Fibroblast of peridontal ligament (primary cell): ENCODE results near the gene USP24.

Experiments
- DNase-seq: peaks from one replicate; pipeline ENCODE4 v3.0.0-alpha.2; 2010; ENCODE audit errors: extremely low read depth

The USP24 gene

DNA sequence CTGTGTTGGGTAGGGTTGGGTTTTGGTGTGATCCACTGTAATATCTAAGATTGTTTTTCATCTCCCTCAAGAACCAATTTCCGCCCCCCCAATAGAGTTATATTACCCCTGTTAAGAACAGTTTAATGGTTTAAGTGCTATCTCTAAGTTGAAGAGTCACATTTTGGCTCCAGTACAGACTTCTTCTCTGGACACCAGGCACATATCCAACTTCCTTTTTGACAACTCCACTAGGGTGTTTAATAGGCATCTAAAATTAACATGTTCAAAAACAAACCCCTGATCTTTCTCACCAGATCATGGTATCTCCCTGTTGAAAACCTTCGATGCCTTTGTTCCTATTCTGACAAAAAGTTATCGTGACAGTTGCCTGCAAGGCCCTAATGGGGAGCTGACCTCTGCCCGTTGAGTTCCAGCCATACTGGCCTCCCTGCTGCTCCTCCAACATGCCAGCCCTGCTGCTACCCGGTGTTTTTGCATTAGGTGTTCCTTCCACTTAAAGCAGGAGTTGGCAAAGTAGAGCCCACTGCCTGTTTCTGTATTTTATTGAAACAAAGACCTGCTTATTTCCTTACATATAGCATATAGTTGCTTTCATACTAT is 18.6 kb downstream of the USP24 start:
- DNase-seq: no peak

DNA sequence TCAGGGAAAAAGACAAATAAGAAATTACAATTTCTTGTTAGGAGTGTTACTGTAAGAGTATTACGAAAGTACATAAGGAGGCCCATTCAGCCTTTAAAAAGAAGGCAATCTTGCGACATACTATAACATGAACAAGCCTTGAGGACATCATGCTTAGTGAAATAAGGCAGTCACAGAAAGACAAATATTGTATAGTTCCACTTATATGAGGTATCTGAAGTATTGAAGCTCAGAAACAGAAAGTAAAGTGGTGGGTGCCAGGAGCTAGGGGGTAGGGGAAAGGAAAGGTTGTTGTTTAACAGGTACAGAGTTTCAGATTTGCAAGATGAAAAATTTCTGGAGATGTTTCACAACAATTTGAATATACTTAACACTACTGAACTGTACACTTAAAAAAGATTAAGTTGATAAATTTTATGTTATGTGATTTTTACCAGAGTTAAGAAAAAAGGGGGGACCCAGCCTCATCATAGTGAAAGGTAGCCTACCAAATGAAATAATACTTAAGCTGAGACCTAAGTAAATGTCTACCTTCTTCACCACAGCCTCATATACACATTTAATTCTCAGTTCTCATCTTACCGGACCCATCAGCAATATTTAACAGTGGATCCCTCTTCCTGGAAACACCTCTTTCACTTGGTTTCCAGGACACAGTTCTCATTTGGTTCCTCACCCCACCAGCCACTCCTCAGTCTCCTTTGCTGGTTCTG is 19.5 kb downstream of the USP24 start:
- peak; percentile 86 for DNase-seq

DNA sequence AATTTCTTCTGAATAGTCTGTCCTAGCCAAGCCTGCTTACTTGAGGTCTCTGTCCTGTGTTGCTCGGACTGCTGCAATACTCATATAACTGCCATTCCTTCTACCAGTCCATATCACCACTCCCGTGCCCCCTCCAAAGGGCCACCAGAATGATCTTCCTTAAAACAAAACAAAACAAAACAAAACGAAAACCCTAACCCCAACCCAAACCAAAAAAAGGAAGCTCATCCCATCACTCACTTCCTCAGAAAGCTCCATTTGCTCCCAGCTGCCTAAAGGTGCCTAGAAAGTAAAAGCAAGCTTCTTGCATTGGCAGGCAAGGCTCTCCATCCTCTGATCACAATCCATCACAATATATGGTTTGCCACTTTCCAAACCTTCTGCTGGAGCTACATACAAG is 20.3 kb downstream of the USP24 start:
- no peak for DNase-seq

DNA sequence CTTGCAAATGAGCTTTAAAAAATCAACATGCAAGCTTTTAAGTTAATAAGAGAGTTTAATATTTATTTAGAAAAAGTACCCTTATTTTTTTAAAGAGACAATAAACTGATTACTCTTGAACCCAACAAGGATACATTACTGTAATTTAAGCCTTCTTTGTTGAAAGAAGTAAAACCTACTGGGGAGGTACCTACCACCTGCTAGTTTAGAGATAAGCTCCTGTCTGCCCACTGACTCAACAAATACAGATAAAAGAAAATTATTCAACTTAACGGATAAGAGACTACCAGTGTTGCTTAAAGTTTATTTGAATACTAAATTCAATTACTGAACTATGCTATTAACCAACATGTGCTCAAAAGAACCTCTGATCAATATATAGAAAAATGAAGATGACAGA is 23.1 kb downstream of the USP24 start:
- DNase-seq: no peak

DNA sequence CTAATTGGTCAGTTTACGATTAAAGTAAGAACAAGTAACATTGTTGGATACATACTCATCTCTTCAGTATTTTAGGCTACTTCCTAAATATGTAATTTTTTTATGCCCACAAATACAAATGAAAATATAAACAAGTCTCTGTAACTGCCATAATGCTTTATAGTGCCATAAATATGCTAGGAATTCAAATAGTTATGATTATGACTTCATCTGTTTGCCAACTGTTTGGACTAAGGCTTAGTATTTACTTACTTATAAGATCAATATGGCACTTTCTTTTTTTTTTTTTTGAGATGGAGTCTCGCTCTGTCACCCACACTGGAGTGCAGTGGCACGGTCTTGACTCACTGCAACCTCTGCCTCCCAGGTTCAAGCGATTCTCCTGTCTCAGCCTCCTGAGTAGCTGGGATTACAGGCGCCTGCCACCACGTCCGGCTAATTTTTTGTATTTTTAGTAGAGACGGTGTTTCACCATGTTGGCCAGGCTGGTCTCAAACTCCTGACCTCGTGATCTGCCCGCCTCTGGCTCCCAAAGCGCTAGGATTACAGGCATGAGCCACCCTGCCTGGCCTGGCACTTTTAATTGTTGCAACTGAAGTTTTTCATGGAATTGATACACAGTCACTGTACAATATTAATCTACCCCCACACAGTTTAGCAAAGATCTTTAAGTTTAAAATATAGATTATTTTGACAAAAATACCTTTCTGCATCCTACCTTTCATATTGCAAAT is 23.8 kb downstream of the USP24 start:
- peak; percentile 30 for DNase-seq

DNA sequence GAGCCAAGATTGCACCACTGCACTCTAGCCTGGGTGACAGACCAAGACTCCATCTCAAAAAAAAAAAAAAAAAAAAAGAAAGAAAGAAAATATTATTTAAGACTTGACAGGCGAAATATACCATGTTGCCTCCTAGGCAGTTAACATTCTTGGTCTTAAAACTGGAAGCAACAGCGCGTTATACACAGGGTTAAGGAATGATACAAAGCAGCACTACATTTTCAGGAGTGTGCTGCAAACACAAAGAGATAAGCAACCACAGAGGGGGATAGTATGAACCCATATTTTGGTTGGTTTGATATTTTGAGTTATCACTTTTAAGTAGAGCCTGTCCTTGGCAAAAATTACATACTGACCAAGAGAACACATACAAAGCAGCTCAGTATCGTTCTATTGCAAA is 25.1 kb downstream of the USP24 start:
- no peak for DNase-seq

DNA sequence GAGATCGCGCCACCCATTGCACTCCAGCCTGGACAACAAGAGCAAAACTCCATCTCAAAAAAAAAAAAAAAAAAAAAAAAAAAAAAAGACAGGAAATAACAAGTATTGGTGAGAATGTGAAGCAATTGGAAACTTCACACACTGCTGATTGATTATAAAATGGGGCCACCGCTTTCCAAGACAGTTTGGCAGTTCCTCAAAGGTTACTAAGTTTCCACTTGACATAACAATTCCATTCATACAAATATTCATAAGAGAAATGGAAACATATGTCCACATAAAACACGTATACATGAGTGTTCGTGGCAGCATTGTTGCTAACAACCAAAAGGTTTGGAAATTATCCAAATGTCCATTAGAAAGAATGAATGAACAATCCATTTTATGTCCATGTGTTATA is 26.3 kb downstream of the USP24 start:
- no peak for DNase-seq

DNA sequence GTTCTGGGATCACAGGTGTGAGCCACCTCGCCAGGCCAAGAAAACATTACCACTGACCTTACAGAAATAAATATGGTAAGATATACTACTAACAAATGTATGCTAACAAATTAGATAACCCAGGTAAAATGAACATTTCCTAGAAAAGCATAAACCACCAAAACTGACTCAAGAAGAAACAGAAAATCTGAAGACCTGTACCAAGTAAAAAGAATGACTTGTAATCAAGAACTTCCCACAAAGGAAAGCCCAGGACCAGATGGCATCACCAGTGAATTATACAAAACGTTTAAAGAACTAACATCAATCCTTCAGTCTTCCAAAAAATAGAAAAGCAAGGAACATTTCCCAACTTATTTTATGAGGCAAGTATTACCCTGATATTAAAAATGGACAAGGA is 29.3 kb downstream of the USP24 start:
- DNase-seq: no peak

DNA sequence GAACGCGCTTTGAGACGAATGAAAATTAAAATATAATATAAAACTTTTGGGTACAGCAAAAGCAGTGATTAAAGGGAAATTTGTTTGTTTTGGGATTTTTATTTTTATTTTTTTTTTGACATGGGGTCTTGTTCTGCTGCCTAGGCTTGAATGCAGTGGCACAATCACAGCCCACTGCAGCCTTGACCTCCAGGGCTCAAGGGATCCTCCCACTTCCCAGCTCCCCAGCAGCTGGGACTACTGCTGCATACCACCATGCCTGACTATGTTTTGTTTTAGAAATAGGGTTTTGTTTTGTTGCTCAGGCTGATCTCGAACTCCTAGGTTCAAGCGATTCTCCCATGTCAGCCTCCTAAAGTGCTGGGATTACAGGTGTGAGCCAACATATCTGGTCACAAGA is 30.3 kb downstream of the USP24 start:
- no peak for DNase-seq

DNA sequence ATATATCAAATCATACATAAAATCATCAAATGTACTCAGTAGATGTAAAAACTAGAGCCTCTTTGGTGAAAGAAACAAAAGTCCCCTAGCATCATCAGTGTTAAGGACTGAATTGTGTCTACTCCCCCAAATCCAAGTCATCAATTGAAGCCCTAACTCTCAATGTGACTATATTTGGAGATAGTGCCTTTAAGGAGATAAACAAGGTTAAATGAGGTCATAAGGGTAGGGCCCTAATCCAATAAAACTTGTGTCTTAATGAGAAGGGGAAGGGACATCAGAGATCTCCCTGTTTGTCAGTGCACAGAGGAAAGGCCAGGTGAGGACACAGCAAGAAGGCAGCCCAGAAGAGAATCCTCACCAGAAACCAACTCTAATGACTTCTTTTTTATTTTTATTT is 33.5 kb downstream of the USP24 start:
- no peak for DNase-seq

DNA sequence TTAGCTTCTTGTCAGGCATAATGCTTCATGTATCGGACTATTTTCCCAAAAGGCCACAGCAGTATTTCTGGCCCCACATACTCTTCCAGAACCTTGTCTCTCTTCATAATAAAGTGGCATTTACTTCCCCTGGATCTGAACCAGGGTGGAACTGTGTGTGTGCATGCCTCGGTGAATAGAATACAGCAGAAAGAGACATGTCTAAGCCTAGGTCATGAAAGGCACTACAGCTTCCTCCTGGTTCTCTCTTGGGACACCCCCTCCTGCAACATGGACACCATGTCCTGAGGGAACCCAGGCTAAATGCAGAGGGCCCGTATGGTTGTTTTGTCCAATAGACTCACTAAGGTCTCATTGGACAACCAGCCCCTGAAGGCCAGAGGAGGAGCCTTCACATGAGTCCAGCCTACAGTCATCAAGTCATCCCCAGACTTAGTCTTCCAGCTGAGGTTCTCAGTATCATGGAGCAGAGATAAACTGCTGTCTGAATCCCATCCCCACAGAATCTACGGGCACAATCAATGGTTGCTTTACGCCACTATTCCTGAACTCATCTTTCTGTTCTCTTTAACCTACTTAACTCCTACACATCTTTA is 35.0 kb downstream of the USP24 start:
- no peak for DNase-seq

DNA sequence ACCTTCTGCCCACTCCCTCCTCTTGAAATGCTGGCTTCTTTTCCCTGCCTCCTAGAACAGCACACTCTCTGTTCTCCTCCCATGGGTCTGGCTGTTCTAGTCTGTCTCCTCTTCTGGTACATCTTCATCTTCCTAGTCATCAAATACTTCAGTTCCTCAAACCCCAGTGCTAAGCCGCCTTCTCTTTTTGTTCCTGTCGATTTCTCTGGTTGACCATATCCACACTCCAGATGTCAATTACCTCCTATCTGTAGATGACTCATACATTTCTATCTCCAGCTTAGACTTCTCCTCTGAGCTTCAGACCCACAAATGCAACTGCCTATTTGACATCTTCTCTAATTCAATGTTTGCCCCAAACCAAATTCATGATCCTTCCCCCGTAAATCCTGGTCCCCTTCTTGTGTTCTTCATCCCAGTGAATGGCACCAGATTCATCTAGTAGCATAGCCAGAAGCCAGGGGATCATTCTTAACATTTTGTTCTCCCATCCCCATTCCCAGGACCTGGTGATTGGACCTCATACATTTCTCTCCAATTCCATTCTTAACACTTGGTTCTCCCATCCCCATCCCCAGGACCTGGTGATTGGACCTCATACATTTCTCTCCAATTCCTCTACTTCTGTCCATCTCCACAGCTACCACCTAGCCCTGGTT is 35.9 kb downstream of the USP24 start:
- DNase-seq: no peak

DNA sequence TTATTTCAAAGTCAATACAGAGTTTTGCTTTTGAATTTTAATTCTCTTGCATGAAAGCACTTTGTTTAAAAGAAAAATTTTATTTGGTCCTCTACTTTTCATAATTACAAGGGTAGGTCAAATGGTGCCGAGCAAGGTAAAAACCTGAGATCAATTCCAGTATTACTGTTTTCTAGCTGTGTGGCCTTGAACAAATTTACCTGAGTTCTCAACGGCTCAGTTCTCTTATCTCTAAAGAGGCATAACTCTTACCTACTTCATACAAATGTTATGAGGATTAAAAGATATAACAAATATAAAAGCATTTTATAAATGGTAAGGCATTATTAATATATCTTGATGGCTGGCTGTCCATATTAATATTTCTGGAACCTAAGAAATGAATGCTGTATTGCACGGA is 42.5 kb downstream of the USP24 start:
- no peak for DNase-seq

DNA sequence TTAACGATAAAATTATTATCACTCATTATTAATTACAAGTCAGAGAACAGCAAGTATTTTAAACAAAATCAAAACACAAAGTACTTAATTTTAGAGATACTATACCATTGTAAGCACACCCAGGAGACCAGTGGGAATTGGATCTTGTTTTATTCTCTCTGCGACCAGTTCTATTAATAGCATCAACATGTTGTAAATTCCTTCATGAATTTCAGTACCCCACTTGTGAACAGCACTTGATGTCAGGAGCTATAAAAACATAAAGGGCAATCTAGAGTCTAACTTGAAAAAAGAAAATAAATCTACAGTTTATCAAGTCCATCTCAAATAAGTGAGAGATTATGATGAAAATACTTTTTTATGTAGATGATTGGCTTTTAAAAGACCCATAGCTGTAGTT is 42.9 kb downstream of the USP24 start:
- DNase-seq: no peak

DNA sequence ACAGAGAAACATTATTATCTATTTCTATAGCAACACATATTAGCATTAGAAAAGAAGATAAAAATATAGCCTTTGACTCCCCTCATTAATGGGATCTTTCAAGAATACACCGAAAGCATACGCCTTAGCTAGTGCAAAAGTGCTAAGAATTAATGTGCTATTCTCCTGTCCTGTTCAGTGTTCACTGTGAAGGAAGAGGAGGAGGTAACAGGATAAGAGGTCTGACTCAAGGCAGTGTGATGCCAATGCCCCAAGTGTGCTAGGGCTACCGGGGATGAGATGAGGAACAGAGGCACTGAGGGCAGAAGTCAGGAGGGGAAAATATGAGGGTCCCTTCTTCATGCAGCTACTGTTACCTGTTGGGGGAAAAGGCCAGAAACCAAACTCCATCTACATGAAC is 43.5 kb downstream of the USP24 start:
- DNase-seq: no peak

DNA sequence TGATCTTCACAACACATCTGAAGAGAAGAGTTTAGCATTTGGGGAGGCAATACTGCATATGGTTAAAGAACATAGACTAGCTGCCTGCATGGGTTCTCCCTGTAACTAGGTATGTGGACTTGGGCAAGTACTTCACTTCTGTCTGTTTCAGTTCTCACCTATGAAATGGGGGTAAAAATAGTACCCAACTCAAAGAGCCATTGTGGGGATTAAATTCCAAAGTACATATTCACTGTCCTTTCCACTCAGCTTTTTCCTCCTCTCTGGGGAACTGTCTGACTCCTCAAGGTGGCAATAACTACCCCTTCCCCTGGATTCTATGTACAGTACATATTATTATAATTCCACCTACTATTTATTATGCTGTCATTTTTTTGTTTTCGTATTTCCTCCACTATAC is 44.7 kb downstream of the USP24 start:
- no peak for DNase-seq

DNA sequence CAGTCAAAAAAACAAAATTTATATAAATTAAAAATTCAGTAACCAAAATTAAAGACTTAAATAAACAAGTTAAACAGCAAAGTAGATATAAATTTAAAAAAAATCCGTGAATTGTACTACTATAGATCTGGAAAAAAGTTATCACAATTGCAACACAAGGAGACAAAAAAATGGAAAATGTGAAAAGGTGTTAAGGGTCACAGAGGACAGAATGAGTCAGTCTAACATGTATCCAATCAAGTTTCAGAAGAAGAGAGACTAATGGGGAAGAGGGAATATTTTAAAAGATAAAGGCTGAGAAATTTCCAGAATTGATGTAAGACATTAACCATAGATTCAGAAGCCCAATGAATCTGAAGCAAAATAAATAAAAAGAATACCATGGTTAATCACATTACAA is 46.0 kb downstream of the USP24 start:
- DNase-seq: no peak

DNA sequence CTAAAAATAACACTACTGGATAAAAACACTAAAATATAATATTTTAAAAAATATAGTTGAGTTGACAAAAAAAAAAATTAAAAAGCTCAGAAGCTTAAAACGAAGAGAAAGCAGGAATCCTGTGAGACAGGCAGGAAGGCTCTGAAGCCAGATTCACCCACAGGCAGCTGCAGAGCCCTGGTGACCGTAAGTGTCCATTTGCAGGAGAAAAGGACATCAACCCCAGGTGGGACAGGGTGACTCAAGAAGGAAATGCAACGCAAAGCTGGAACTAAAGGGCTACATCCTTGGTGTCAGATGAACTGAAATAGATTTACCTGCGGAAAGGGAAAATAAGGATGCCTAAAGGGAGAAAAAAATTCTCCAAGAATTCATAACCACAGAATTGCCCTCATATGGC is 46.8 kb downstream of the USP24 start:
- DNase-seq: no peak

DNA sequence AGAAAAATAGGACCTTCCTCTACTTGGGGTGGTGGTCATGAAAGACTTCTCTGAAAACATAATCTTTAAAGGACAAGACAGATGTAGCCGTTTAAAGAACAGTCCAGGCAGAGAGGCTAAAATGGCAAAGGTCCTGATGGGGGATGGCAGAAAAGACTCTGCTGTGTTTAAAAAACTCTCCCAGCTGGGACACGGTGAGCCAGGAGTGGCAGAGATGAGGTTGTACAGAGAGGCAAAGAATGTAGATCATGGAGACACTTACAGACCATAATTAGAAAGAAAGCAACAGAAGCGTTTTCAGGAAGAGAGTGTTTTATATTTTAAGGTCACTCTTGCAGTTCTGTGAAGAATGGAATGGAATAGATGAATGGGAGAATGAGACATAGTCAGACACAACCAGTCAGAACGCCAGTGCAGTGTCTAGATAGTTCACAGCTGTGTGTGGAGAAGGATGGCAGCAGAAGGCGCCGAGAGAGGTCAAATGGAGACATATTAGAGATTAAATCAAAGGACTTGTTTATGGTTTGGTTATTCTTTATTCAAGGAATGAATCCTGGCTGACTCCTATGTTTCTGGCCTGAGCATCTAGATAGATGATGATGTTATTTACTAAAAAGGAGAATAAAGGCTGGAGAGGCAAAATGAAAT is 47.8 kb downstream of the USP24 start:
- no peak for DNase-seq

DNA sequence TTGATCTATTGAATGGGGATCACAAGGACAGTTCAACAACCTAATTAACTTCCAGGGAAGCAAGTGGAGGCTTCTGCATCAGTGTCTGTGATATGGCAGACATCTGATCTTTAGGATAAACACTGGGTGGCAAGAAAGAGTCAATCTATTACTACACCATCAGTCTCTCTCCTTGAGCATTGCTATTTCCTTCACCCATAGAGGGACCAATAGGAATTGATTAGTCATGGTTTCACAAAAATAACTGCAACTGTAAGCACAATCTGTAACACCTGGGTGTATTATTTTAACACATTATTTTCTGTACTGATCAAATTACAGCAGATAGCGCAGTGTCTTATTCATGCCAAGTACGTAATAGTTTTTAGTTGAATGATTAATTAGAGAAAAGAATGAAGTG is 50.3 kb downstream of the USP24 start:
- DNase-seq: no peak

DNA sequence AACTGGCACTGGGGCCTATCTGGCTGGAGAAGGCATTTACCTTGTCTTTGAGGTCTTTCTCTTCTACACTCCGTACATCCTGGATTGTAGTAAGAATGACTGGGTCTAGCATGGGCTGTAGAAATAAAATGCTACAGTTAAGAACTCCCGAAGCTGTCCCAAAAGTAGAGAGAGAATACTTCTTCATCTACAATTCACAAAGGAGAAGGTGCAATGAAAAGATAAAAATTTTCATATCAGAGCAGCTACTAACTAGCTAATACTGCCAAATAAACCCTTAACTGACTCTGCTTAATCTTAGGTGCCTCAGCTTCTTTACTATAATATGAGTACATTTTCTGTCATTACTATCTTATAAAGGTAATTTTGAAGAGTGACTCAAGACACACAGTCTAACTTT is 55.6 kb downstream of the USP24 start:
- no peak for DNase-seq

DNA sequence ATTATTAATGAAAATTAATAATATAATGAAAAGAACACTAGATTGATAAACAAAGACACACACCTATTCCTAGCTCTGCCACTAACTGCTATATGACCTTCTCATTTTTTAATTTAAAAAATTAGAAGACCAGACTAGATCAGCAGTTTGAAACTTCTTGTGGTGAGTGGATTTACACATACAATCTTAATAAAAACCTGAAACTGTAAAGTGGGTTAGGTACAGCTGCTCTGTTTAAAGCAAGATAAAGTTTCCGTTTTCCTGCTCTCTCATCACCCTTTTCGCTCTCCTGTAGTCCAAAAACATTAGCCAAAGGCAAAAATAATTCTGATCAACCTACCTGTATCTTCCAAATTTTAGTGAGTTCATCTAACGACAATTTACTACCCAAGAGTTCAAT is 58.6 kb downstream of the USP24 start:
- no peak for DNase-seq
